GM12864 (cell line): ENCODE results near the gene TMEM95.

Experiments used
- DNase-seq: peaks from one replicate; pipeline ENCODE4 v3.0.0-alpha.2; 2011; ENCODE audit warnings: low read depth
- H3K4me3 ChIP-seq: 2 replicates; pipeline ENCODE4 v1.5.1; 2011; ENCODE audit warnings: mild to moderate bottlenecking, low read depth, low read length, control low read depth
- CTCF ChIP-seq: IDR thresholded peaks from 2 replicates; pipeline ENCODE4 v1.5.1; 2011; ENCODE audit warnings: low read depth, mild to moderate bottlenecking, moderate library complexity, low read length, control low read depth, inconsistent platforms; ENCODE audit errors: missing control alignments

TMEM95 gene

GRCh38 chr17:7325031-7325528 lies 29.9 kb upstream of the TMEM95 start:
- H3K4me3 ChIP-seq: no peak overlapping the region
- TF ChIP-seq CTCF: no peak

GRCh38 chr17:7326186-7326585 lies 28.8 kb upstream of the TMEM95 start:
- no peak for DNase-seq
- H3K4me3 ChIP-seq: no peak overlapping the region
- TF ChIP-seq CTCF: no peak

More at GRCh38 chr17:7325031-7325528, 29.9 kb upstream of the TMEM95 start:
- DNase-seq: no peak

- no peak overlapping the region for H3K4me3 ChIP-seq
- no peak for TF ChIP-seq CTCF
- no peak for DNase-seq
Measured at GRCh38 chr17:7327056-7327455, 27.9 kb upstream of the TMEM95 start.

GRCh38 chr17:7327501-7327900 lies 27.5 kb upstream of the TMEM95 start:
- TF ChIP-seq CTCF: no peak
- no peak for DNase-seq

GRCh38 chr17:7328009-7328408 lies 26.9 kb upstream of the TMEM95 start:
- peak overlapping the region; percentile 65; the same call in 1 of the 2 replicates for H3K4me3 ChIP-seq
- DNase-seq: no peak
- TF ChIP-seq CTCF: no peak

More at GRCh38 chr17:7327501-7327900, 27.5 kb upstream of the TMEM95 start:
- H3K4me3 ChIP-seq: no peak overlapping the region

- no peak for DNase-seq
Measured at GRCh38 chr17:7328840-7329373, 26.0 kb upstream of the TMEM95 start, which contains the start of gene NEURL4. NEURL4 (minus strand) TSS chr17:7329335; CDS start chr17:7329312, 23 bp downstream.

More at GRCh38 chr17:7328840-7329373, 26.0 kb upstream of the TMEM95 start, which contains the start of gene NEURL4:
- TF ChIP-seq CTCF: no peak
- peak within 1 kb of the TSS; percentile 65 for H3K4me3 ChIP-seq
